Measurements from ENCODE around the gene EIF3D.
A peak's percentile ranks its signal among the peaks of the same experiment; 100 is the strongest.

The EIF3D gene

DNA sequence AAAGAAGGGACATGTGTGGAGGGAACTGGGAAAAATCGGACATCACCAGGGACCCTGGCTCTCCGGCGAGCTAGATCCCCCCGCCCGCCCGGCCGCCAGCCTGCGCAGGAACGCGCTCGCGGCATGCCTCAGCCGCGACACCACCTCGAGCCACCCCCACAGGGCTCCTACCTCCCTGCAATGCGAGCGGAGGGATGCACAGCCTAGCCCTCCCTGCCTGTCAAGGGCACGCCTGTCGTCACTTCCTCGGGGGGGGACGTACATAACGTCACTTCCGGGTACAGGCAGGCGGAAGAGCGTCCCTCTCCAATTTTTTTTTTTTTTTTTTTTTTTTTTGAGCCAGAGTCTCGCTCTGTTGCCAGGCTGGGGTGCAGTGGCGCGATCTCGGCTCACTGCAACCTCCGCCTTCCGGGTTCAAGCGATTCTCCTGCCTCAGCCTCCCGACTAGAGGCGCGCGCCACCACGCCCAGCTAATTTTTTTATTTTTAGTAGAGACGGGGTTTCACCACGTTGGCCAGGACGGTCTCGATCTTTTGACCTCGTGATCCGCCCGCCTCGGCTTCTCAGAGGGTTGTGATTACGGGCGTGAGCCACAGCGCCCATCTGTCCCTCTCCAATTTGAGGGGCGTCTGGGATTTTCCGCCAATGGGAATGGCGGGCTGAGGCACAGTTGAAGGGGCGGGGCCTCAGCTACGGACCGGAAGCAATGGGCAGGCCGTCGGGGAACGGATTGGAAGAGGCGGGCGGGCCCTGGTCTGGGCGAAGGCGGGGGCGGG is 47.4 kb downstream of the EIF3D start, which contains the start of gene TXN2 (continued):
- TF ChIP-seq, protein P1, sequence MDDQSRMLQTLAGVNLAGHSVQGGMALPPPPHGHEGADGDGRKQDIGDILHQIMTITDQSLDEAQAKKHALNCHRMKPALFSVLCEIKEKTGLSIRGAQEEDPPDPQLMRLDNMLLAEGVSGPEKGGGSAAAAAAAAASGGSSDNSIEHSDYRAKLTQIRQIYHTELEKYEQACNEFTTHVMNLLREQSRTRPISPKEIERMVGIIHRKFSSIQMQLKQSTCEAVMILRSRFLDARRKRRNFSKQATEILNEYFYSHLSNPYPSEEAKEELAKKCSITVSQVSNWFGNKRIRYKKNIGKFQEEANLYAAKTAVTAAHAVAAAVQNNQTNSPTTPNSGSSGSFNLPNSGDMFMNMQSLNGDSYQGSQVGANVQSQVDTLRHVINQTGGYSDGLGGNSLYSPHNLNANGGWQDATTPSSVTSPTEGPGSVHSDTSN (CRISPR knock-in tag; IDR thresholded peaks at IDR 0.05), result peak; percentile 79; the same call in 1 of the 2 replicates
- TF ChIP-seq ZNF23 (tag by site-specific recombination; IDR thresholded peaks at IDR 0.05; ENCODE audit: borderline replicate concordance) (no peak), ZNF843 (tag by site-specific recombination; IDR thresholded peaks at IDR 0.05) (peak; percentile 54; the same call in 1 of the 2 replicates), ZFP3 (tag by site-specific recombination; IDR thresholded peaks at IDR 0.05; ENCODE audit: low read depth) (peak; percentile 93), ZNF391 (tag by site-specific recombination; IDR thresholded peaks at IDR 0.05; ENCODE audit: borderline replicate concordance, low read depth) (peak; percentile 85; the same call in 1 of the 2 replicates), SP3 (tag by site-specific recombination; IDR thresholded peaks at IDR 0.05) (peak; percentile 78), ZNF175 (tag by site-specific recombination; IDR thresholded peaks at IDR 0.05) (no peak), RBAK (tag by site-specific recombination; IDR thresholded peaks at IDR 0.05) (no peak), ZNF600 (tag by site-specific recombination; IDR thresholded peaks at IDR 0.05) (0 out of 2 replicates have a peak, but pooled peaks have one; percentile 24), SP7 (tag by site-specific recombination; IDR thresholded peaks at IDR 0.05) (peak; percentile 80), ZNF768 (tag by site-specific recombination; IDR thresholded peaks at IDR 0.05) (peak; percentile 24; the same call in 1 of the 2 replicates), ZXDB (tag by site-specific recombination; IDR thresholded peaks at IDR 0.05) (peak; percentile 92), SETDB1 (IDR thresholded peaks at IDR 0.05; ENCODE audit: insufficient read length, low read length) (no peak), GLIS2 (tag by site-specific recombination; IDR thresholded peaks at IDR 0.05) (peak; percentile 90), ZNF785 (tag by site-specific recombination; IDR thresholded peaks at IDR 0.05) (peak; percentile 60; the same call in 1 of the 2 replicates), GLIS1 (tag by site-specific recombination; IDR thresholded peaks at IDR 0.05) (peak; percentile 84), ZNF223 (tag by site-specific recombination; IDR thresholded peaks at IDR 0.05) (0 out of 2 replicates have a peak, but pooled peaks have one; percentile 55), KLF10 (tag by site-specific recombination; IDR thresholded peaks at IDR 0.05) (peak; percentile 73), ZSCAN23 (tag by site-specific recombination; IDR thresholded peaks at IDR 0.05) (peak; percentile 86), ZBTB20 (tag by site-specific recombination; IDR thresholded peaks at IDR 0.05) (peak; percentile 62; the same call in 1 of the 2 replicates), ZNF501 (tag by site-specific recombination; IDR thresholded peaks at IDR 0.05) (0 out of 2 replicates have a peak, but pooled peaks have one; percentile 32), ZBTB17 (tag by site-specific recombination; IDR thresholded peaks at IDR 0.05) (peak; percentile 97), ZFHX2 (tag by site-specific recombination; conservative IDR thresholded peaks at IDR 0.05) (peak; percentile 62)
- TF ChIP-seq, protein P2, sequence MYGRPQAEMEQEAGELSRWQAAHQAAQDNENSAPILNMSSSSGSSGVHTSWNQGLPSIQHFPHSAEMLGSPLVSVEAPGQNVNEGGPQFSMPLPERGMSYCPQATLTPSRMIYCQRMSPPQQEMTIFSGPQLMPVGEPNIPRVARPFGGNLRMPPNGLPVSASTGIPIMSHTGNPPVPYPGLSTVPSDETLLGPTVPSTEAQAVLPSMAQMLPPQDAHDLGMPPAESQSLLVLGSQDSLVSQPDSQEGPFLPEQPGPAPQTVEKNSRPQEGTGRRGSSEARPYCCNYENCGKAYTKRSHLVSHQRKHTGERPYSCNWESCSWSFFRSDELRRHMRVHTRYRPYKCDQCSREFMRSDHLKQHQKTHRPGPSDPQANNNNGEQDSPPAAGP (tag by site-specific recombination; IDR thresholded peaks at IDR 0.05), result peak; percentile 88
- TF ChIP-seq, protein P3, sequence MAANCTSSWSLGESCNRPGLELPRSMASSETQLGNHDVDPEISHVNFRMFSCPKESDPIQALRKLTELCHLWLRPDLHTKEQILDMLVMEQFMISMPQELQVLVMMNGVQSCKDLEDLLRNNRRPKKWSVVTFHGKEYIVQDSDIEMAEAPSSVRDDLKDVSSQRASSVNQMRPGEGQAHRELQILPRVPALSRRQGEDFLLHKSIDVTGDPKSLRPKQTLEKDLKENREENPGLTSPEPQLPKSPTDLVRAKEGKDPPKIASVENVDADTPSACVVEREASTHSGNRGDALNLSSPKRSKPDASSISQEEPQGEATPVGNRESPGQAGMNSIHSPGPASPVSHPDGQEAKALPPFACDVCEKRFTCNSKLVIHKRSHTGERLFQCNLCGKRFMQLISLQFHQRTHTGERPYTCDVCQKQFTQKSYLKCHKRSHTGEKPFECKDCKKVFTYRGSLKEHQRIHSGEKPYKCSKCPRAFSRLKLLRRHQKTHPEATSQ (tag by site-specific recombination; IDR thresholded peaks at IDR 0.05), result 0 out of 2 replicates have a peak, but pooled peaks have one; percentile 82
- TF ChIP-seq, protein P4, sequence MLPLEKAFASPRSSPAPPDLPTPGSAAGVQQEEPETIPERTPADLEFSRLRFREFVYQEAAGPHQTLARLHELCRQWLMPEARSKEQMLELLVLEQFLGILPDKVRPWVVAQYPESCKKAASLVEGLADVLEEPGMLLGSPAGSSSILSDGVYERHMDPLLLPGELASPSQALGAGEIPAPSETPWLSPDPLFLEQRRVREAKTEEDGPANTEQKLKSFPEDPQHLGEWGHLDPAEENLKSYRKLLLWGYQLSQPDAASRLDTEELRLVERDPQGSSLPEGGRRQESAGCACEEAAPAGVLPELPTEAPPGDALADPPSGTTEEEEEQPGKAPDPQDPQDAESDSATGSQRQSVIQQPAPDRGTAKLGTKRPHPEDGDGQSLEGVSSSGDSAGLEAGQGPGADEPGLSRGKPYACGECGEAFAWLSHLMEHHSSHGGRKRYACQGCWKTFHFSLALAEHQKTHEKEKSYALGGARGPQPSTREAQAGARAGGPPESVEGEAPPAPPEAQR (tag by site-specific recombination; IDR thresholded peaks at IDR 0.05), result no peak; the same call in 1 of the 2 replicates
- TF ChIP-seq, protein P5, sequence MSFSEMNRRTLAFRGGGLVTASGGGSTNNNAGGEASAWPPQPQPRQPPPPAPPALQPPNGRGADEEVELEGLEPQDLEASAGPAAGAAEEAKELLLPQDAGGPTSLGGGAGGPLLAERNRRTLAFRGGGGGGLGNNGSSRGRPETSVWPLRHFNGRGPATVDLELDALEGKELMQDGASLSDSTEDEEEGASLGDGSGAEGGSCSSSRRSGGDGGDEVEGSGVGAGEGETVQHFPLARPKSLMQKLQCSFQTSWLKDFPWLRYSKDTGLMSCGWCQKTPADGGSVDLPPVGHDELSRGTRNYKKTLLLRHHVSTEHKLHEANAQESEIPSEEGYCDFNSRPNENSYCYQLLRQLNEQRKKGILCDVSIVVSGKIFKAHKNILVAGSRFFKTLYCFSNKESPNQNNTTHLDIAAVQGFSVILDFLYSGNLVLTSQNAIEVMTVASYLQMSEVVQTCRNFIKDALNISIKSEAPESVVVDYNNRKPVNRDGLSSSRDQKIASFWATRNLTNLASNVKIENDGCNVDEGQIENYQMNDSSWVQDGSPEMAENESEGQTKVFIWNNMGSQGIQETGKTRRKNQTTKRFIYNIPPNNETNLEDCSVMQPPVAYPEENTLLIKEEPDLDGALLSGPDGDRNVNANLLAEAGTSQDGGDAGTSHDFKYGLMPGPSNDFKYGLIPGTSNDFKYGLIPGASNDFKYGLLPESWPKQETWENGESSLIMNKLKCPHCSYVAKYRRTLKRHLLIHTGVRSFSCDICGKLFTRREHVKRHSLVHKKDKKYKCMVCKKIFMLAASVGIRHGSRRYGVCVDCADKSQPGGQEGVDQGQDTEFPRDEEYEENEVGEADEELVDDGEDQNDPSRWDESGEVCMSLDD (tag by site-specific recombination; IDR thresholded peaks at IDR 0.05), result peak; percentile 74
